Subcutaneous adipose tissue (tissue), 4 donors: ENCODE measurements around the gene CNTNAP3. TPM values are rescaled to one million over a fixed set of nuclear protein-coding genes. Genes with fewer than 3 reads are reported as not detected.
"Not testable (repeated sequence)": the region's sequence is repeated elsewhere in the genome, so short reads cannot be mapped to it uniquely, and the experiment has no call there.

Experiments used
- small RNA-seq: library from RNA; depleted of rRNA; stranded (forward); fragments of <200 nt; gene quantifications from one replicate; pipeline ENCODE3, GENCODE V24; 2016
- total RNA-seq, 4 donors: library from RNA; depleted of rRNA; stranded (reverse); fragments of >200 nt; gene quantifications; one replicate each; pipeline ENCODE4 v1.1.0, GENCODE V29; 2016
- TF ChIP-seq, protein P1 (sequence below): fragments of 450-650 bp; IDR thresholded peaks from one replicate; pipeline ENCODE4 v1.5.1; 2016; ENCODE audit warnings: low read depth, mild to moderate bottlenecking, control low read depth, antibody characterized with exemption, moderate library complexity

The CNTNAP3 gene
- 10 to 100 TPM in 1 of 4 donors, 1 to 10 TPM in 3; 2.7 to 11.7 (median 7.0) TPM for total RNA-seq

GRCh38 chr9:39287980-39288379 is at the start of gene CNTNAP3:
TSS of gene CNTNAP3 (minus strand) at chr9:39288167. CDS start at chr9:39288064, 103 bp downstream.
- TF ChIP-seq, protein P1, sequence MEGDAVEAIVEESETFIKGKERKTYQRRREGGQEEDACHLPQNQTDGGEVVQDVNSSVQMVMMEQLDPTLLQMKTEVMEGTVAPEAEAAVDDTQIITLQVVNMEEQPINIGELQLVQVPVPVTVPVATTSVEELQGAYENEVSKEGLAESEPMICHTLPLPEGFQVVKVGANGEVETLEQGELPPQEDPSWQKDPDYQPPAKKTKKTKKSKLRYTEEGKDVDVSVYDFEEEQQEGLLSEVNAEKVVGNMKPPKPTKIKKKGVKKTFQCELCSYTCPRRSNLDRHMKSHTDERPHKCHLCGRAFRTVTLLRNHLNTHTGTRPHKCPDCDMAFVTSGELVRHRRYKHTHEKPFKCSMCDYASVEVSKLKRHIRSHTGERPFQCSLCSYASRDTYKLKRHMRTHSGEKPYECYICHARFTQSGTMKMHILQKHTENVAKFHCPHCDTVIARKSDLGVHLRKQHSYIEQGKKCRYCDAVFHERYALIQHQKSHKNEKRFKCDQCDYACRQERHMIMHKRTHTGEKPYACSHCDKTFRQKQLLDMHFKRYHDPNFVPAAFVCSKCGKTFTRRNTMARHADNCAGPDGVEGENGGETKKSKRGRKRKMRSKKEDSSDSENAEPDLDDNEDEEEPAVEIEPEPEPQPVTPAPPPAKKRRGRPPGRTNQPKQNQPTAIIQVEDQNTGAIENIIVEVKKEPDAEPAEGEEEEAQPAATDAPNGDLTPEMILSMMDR, result not testable (repeated sequence)

GRCh38 chr9:39108145-39108544 is 179.8 kb downstream of the CNTNAP3 start:
- TF ChIP-seq, protein P1, result no peak

Small RNA genes lying within 50 kb of the gene (small RNA-seq; reads per million reads assigned to genes)
- gene RN7SL640P, result not detected

Other genes with a start within 250 kb of the CNTNAP3 start
- not detected for gene SPATA31A1, start 67.5 kb upstream of the CNTNAP3 start, total RNA-seq